Renal cortical epithelial cell (primary cell): ENCODE results near the gene TIPRL. TPM values are rescaled to one million over a fixed set of nuclear protein-coding genes. Genes with fewer than 3 reads are reported as not detected.

Experiments
- DNase-seq: peaks from one replicate; pipeline ENCODE4 v3.0.0-alpha.2; 2011; ENCODE audit warnings: low read depth
- total RNA-seq: library from RNA; depleted of rRNA; stranded (reverse); fragments of >200 nt; gene quantifications from 2 replicates; pipeline ENCODE4 v1.2.3, GENCODE V29; 2014

The TIPRL gene
- total RNA-seq, 1 donor from 2014 or later = 49.7 TPM

GRCh38 chr1:168213349-168213748 lies 34.6 kb downstream of the TIPRL start:
- DNase-seq = no peak

- DNase-seq = no peak
These were observed 37.4 kb downstream of the TIPRL start for GRCh38 chr1:168216171-168216570.

GRCh38 chr1:168217664-168218063 lies 38.9 kb downstream of the TIPRL start:
- no peak for DNase-seq

- no peak for DNase-seq
These were observed 39.9 kb downstream of the TIPRL start for GRCh38 chr1:168218658-168219057.

- no peak for DNase-seq
These were observed 41.7 kb downstream of the TIPRL start for GRCh38 chr1:168220470-168220871.

GRCh38 chr1:168221275-168221674 lies 42.5 kb downstream of the TIPRL start:
- DNase-seq = no peak

GRCh38 chr1:168223261-168223660 lies 44.5 kb downstream of the TIPRL start:
- DNase-seq = no peak

- DNase-seq = peak; percentile 76
These were observed 45.1 kb downstream of the TIPRL start for GRCh38 chr1:168223681-168224540.

GRCh38 chr1:168224991-168225390 lies 46.2 kb downstream of the TIPRL start:
- no peak for DNase-seq

GRCh38 chr1:168225476-168226190 lies 46.9 kb downstream of the TIPRL start, which contains the start of gene SFT2D2:
SFT2D2 (plus strand) TSS chr1:168226004; CDS start chr1:168226080, 76 bp downstream.
- peak; percentile 60 for DNase-seq

GRCh38 chr1:168227620-168228019 lies 48.9 kb downstream of the TIPRL start:
- DNase-seq = peak; percentile 79

- no peak for DNase-seq
These were observed 51.1 kb downstream of the TIPRL start for GRCh38 chr1:168229893-168230292.

- peak; percentile 91 for DNase-seq
These were observed 51.9 kb downstream of the TIPRL start for GRCh38 chr1:168230709-168231108.

GRCh38 chr1:168234846-168235547 lies 56.2 kb downstream of the TIPRL start:
- DNase-seq = peak; percentile 59

- DNase-seq = no peak
These were observed 56.8 kb downstream of the TIPRL start for GRCh38 chr1:168235548-168235885.

GRCh38 chr1:168235937-168236336 lies 57.2 kb downstream of the TIPRL start:
- no peak for DNase-seq

GRCh38 chr1:168236836-168237611 lies 58.3 kb downstream of the TIPRL start:
- DNase-seq = no peak

- DNase-seq = no peak
These were observed 64.4 kb downstream of the TIPRL start for GRCh38 chr1:168243198-168243597.

GRCh38 chr1:168243636-168244212 lies 65.0 kb downstream of the TIPRL start:
- no peak for DNase-seq

- no peak for DNase-seq
These were observed 66.3 kb downstream of the TIPRL start for GRCh38 chr1:168245042-168245441.

- DNase-seq = no peak
These were observed 67.7 kb downstream of the TIPRL start for GRCh38 chr1:168246506-168246905.
